Activated CD4-positive, alpha-beta T cell treated with anti-CD3 and anti-CD28 coated beads, Interleukin-2, amount 50 U/mL, for 24 hours (primary cell): ENCODE data around the gene FBXW4.

Experiments
- DNase-seq, 2 donors: peaks; one replicate each; pipeline ENCODE4 v3.0.0-alpha.2; 2020; ENCODE audit warnings: low read depth in 1 of 2, low spot score in 1 of 2

The FBXW4 gene

DNA sequence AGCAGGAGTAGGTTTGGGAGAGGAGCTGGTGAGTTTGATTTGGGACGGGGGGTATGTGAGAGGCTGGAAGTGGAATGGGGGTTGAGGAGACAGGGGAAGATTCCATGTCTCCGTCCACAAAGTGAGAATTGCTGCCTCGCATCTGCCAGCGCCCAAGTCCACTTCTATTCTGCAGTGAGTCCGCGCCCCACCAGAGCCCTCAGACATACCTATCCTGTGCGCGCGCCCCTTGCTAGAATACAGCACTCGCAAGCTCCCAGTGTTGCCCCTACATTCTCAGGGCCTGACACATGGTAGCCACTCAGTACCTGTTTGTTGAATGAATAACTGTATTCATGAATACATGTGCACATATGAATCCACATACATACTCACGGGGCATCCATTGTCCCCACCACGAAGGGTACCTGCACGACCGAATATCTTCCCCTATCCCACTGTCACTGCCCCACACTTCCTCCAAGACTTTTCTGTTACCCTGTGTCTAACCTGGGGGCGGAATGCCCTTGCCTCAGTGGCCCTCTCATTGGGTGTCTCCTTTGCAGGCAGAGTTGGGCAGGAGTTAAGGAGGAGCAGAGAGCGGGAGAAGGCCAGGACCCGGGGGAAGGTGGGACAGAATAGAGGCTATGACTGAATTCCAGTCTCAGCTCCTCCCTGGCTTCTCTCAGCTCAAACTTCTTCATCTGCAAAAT lies 126.8 kb downstream of the FBXW4 start:
- no peak for DNase-seq

DNA sequence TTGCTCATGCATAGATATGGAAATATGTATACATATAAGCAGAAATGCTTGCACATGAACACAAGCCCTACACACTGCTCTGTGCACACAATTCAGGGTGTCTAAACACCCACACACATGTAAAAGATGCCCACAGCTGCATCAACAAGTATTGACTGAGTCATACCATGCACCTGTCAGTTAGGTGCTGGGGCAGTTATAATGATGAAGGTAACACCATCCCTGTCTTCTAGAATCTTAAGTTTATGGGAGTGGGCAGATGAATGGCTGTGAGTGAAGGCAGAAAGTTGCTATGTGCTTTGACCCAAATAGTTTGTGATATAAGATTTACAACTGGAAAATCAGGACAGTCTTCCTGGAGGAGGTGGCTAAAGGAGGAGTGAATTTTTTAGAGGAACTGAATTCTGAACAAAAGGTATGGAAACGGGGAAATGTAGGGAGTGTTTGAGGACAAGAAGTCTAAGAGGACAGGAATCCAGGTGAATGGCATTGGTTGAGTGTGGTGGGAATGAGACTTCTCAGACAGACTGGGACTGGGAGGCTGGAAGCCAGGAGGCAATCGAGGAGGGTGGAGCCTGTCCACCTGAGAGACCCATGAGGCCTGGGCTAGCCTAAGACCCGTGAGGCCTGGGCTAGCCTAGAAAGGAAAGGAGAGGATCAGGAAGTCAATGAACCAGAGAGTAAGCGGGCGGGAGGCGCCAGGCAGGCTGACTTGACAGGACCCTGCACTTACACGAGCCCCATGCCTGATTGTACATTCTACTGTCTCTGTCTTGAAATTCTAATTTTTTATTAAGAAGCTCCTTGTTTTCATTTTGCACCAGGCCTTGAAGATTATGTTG lies 127.6 kb downstream of the FBXW4 start:
- no peak for DNase-seq

DNA sequence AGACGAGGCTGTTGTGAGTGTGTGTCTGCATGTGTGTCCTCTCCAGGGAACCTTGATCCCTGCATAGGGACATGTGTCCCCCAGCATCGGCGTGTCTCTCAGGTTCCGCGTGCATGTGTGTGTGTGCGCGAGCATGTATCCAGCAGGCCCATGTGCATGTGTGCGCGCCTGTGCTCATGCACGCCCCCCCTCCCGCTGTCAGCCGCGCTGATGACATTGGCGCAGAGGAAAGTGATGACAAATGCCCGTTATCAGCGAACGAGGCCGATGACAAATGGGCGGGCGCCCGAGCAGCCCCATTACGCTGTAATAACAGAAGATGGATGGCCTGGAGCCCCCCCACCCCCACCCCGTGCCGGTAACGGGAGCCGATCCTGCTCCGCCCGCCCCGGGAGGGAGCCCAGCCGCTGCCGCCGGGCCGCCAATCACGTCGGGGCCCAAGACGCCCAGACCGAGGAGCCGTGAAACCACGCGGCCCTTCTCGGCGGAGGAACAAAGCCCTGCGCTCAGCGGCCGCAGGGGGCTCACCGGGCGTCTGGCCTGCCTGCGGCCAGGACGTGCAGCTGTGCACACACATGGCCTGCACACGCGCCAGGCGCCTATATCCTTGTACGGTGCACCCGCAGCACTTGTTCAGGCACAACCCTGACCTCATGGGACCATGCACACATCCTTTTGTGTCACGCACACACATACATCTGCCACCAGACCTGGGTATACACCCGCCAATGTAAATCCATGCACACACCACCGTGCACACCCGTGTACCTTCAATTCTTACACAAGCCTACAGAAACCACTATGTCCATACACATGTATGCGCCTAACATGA lies 128.4 kb downstream of the FBXW4 start:
- DNase-seq: no peak

DNA sequence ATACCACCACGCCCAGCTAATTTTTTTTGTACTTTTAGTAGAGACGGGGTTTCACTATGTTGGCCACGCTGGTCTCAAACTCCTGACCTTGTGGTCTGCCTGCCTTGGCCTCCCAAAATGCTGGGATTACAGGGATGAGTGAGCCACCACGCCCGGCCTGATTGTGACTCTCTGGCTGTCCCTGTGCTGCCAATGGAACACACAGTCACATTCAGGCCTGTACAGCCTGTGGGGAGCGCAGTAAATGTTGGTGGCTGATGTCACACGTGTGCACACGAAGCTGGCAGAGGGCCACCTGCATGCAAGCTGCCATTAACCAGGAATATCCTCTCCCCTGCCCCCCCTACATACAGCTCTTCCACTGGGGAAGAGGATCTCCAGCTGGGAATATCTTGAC lies 129.0 kb downstream of the FBXW4 start:
- no peak for DNase-seq

DNA sequence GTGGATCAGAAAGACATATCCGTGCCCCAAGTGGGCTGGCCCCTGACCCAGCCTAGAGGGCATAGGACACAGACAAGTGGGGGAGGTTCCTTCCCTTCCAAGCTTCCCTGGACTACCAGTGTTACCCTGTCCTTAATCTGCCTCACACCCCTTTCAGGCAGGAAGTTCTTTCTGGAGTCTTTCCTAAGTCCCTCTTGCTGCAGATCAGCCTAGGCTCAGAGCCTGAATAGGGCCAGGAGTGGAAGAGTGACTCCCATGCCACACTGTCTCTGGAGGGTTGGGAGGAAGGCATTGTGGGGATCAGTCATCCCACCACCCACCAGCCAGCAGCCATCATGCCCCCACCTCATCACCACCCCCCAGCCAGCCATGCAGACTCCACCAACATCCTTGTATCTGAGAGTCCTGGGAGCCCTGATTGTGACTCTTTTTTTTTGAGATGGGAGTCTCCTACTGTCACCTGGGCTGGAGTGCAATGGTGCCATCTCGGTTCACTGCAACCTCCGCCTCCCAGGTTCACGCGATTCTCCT lies 129.5 kb downstream of the FBXW4 start:
- DNase-seq: no peak

DNA sequence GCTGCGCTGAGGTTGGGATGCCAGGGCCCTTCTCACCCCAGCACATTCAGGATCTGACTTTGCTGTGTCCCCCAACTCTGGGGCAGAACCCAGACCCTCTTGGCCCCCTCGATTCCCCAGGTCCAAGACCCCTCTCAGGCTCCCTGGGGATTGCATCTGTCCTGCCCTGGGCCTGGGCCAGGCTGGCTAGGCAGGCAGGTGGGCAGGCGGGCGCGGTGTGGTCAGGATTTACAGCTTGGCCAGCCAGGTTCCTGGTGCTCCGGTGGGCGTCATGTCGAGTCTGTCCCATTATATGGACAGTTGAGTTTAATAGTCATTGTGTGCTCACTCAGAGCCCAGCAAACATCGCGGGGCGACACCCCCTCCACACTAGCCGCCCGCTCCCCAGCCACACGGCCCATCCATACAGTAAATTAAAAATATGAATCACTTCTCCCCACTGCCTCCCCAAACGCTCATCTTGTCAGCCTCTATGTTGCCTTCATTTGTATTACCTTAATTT lies 130.4 kb downstream of the FBXW4 start:
- DNase-seq: no peak

DNA sequence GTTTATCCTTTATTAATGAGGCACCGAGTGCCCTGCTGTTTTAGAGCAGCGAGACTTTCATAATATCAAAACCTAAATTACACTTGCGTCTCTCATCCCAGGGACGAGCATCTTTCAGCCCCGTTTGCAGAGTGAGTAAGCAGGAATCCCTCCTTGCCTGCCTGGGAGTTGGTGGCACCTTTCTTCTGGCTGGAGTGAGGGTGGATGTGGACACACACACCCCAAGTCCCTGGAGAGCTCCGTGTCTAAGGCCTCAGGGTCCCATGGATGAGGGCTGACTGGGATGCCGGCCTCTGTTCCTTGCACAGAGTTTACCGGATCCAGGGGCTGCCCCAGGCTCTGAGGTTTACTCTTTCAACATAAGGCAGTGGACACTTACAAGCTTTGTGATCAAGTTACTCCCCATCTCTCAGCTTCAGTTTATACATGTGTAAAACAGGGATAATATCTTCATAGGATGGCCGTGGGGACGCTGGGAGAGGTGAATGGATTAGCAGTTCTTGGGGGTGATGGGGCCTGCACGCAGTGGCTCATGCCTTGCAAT lies 131.4 kb downstream of the FBXW4 start:
- DNase-seq: no peak

DNA sequence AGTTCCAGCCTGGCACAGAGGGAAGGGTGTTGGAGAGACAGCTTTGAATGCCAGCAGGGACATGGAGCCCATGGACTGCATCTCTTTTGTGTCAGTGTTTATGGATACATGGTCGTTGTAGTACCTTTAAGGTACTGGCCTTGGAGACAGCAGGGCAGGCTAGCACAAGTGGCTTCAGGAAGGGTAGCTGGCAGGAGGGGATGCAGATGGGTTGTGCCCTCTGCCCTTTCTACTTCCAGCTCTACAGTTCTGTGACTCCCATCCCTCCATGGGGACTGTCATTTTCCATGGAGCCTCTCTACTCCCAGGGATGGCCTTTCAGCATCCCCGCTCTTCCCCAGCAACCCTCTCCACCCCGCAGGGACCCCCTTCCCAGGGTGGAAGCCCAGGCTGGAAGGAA lies 132.0 kb downstream of the FBXW4 start:
- no peak for DNase-seq

DNA sequence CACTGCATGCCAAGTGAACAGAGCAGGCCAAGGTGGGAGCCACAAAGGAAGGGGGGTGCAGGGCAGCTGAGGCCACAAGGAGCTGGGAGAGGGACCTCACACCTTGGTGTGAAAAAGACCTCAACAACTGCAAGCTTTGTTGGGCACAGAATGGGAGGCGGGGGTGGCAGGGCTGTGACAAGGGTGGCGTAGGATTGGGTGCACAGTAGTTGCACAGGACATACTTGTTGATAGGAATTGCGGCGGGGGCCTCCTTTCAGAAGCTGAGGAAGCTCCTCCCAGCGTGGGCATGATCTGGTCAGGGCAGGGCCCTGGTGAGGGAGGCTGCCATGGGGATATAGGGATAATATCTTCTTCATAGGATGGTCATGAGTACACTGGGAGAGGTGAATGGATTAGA lies 132.7 kb downstream of the FBXW4 start:
- DNase-seq: no peak

DNA sequence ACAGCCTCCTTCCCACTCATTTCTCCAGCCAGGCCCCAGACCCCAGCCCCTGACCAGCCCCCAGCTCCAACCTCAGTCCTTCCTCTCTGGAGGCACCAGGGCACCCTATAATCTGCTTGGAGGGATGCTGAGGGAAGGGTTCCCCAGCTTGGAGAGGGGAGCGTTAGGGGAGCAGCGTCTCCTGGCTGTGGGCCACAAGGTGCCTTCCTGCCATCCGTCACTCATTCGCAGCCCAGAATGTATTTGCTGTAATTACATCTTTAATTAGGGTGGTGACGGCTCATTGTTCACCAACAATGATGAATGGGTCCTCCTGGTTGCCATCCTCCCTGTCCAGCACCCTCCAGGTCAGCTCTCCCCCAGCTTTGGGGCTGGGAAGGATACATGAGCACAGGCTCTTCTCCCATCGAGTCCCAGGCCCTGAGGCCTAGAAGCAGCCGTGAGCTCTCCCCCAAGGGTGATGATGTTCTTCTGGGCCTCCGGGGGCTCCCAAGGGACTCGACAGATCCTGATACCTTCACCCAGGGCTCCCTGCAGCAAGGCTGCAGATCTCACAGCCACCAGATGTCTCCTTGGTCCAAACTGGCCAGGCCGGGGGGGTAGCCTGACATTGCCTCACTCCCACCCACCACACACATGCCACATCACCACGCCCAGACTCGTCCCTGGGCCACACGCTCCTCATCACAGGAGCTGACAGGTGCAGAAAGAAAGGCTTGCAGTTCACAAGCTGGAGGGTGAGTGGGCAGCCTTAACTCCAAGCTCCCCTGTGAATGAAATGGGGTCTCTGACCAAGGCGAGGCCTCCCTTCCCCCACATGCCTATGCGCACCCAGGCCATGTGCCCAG lies 133.7 kb downstream of the FBXW4 start:
- DNase-seq: no peak
